ENCODE results near the gene APBA2.

Gene APBA2

DNA sequence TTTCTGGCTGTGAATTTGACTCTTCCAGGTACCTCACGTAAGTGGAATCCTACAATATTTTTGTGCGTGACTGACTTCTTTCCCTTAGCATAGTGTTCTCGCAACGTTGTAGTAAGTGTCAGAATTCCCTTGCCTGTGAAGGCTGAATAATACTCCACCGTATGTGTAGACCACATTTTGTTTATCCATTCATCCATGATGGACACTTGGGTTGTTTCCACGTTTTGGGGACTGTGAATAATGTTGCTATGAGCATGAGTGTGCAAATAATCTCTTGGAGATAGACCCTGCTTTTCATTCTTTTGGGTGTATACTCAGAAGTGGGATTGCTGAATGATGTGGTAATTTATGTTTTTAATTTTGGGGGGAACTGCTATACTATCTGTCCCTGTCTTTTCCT is 82.2 kb downstream of the APBA2 start:
- H3K27me3 ChIP-seq (ENCODE audit: low read depth, low read length), result no peaks in the 10 kb centered on the region
- no peaks in the 10 kb centered on the region for H3K36me3 ChIP-seq (ENCODE audit: control insufficient read depth in 1 of 2, insufficient read depth in 2 of 2, low read length in 2 of 2)
- H3K9me3 ChIP-seq (ENCODE audit: control insufficient read depth in 1 of 2, low read length in 2 of 2), result no peaks in the 10 kb centered on the region
- H3K4me3 ChIP-seq (ENCODE audit: low read depth in 1 of 2, low read length in 2 of 2), result no peak overlapping the region
- no peaks in the 10 kb centered on the region for H3K4me1 ChIP-seq (ENCODE audit: control insufficient read depth in 1 of 2, insufficient read depth in 2 of 2, low read length in 2 of 2)
- no peak overlapping the region for H3K27ac ChIP-seq (ENCODE audit: low read length)

DNA sequence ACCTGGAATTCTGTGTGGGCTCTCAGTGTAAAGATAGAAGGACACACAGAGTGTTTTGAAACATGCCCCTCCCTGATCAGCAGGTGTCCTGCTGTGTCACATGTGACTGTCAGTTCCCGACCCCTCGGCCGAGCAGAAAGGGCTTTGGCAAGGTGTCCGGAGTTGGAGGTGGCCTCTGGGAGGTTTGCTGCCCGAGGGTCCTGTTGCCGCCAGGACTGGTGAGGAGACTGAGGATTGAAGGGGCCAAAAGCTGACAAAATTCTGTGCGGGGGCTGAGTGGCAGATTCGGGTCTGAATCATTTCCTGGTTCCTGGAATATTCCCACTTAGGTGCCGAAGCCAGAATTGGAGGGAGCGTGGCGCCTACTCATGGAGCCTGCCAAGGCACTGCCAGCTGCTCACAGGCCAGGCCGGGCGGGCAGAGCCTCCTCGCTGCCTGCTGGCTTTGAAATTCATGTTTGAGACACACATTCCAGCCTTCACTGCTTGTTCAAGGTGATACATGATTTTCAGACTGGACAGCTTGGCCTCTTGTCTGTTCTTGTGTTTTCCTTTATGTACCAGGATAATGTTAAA is 83.8 kb downstream of the APBA2 start:
- no peak overlapping the region for H3K4me3 ChIP-seq (ENCODE audit: low read depth in 1 of 2, low read length in 2 of 2)
- H3K27ac ChIP-seq (ENCODE audit: low read length), result no peak overlapping the region
- no peaks in the 10 kb centered on the region for H3K4me1 ChIP-seq (ENCODE audit: control insufficient read depth in 1 of 2, insufficient read depth in 2 of 2, low read length in 2 of 2)

DNA sequence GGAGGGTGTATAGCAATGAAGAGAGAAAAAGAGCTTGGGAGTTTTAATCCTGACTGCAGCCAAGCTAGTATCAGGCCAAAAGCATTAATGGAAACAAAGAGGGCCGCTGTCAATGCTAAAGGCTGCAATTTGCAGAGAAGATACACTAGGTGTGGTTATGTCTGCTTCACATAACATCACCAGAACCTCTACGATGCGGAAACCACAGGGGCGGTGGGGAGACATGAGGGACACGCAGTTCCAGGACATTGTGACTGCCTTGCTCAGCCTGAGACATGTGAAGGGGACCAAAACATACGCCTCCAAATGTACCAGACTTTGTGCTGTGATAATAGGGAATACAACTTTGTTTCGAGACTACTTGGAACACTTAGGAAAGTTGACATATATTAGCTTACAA is 88.4 kb downstream of the APBA2 start:
- Histone ChIP-seq H3K27me3 (ENCODE audit: low read depth, low read length) (no peaks in the 10 kb centered on the region), H3K27ac (ENCODE audit: low read length) (no peak overlapping the region), H3K4me3 (ENCODE audit: low read depth in 1 of 2, low read length in 2 of 2) (no peak overlapping the region), H3K36me3 (ENCODE audit: control insufficient read depth in 1 of 2, insufficient read depth in 2 of 2, low read length in 2 of 2) (no peaks in the 10 kb centered on the region), H3K4me1 (ENCODE audit: control insufficient read depth in 1 of 2, insufficient read depth in 2 of 2, low read length in 2 of 2) (no peaks in the 10 kb centered on the region), H3K9me3 (ENCODE audit: control insufficient read depth in 1 of 2, low read length in 2 of 2) (no peaks in the 10 kb centered on the region)

More for the DNA sequence above, 83.8 kb downstream of the APBA2 start:
- no peaks in the 10 kb centered on the region for H3K27me3 ChIP-seq (ENCODE audit: low read depth, low read length)
- H3K36me3 ChIP-seq (ENCODE audit: control insufficient read depth in 1 of 2, insufficient read depth in 2 of 2, low read length in 2 of 2), result no peaks in the 10 kb centered on the region
- H3K9me3 ChIP-seq (ENCODE audit: control insufficient read depth in 1 of 2, low read length in 2 of 2), result no peaks in the 10 kb centered on the region

DNA sequence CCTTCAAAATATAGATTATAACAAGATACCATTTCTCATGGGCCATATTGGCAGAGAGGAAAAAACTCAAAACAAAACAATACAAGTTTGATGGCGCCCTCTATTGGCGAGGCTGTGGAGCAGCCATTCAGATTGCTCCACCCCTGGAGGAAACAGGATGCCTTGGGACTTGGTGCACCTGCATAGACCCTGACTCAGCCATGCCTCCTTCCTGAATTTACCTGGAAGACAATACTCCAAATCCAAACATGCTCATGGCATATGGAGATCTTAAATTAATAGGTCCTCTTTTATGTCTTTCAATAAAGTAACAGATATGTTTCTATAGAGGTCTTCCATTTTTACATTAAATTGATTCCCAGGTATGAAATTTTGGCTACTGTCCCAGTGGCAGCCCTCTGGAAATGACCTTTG is 90.0 kb downstream of the APBA2 start:
- H3K4me1 ChIP-seq (ENCODE audit: control insufficient read depth in 1 of 2, insufficient read depth in 2 of 2, low read length in 2 of 2), result no peaks in the 10 kb centered on the region
- no peak overlapping the region for H3K4me3 ChIP-seq (ENCODE audit: low read depth in 1 of 2, low read length in 2 of 2)
- no peaks in the 10 kb centered on the region for H3K9me3 ChIP-seq (ENCODE audit: control insufficient read depth in 1 of 2, low read length in 2 of 2)
- H3K27me3 ChIP-seq (ENCODE audit: low read depth, low read length), result no peaks in the 10 kb centered on the region
- no peak overlapping the region for H3K27ac ChIP-seq (ENCODE audit: low read length)
- no peaks in the 10 kb centered on the region for H3K36me3 ChIP-seq (ENCODE audit: control insufficient read depth in 1 of 2, insufficient read depth in 2 of 2, low read length in 2 of 2)

DNA sequence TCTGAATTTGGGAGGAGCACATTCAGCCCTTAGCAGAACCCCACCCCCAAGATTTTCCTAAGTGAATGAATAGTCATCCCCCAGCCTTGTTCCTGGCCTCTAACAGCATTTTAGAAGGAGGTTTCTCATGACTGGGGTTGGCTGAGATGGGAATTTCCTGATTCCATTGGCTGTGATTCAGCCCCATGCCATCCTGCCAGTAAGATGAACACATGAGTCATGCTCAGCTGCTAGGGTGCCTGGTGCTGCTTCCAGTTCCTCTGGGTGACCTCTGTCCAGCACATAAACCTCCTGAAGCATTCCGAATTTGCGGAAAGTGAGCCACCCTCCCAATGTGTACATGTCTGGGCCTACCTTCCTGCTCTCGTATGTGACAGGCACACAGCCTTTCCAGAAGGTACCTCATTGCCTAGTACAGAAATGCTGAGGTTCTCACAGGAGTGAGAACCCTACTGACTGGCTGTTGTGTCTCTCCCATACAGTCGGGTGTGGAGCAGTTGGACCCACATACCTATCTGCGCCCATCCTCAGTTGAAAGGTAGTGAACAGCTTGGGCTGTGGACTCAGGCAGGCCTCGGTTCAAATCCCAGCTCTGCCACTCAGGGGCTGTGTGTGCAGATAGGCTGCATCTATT is 91.7 kb downstream of the APBA2 start:
- Histone ChIP-seq H3K36me3 (ENCODE audit: control insufficient read depth in 1 of 2, insufficient read depth in 2 of 2, low read length in 2 of 2) (no peaks in the 10 kb centered on the region), H3K4me1 (ENCODE audit: control insufficient read depth in 1 of 2, insufficient read depth in 2 of 2, low read length in 2 of 2) (no peaks in the 10 kb centered on the region), H3K27ac (ENCODE audit: low read length) (no peak overlapping the region), H3K27me3 (ENCODE audit: low read depth, low read length) (no peaks in the 10 kb centered on the region), H3K4me3 (ENCODE audit: low read depth in 1 of 2, low read length in 2 of 2) (no peak overlapping the region), H3K9me3 (ENCODE audit: control insufficient read depth in 1 of 2, low read length in 2 of 2) (no peaks in the 10 kb centered on the region)

DNA sequence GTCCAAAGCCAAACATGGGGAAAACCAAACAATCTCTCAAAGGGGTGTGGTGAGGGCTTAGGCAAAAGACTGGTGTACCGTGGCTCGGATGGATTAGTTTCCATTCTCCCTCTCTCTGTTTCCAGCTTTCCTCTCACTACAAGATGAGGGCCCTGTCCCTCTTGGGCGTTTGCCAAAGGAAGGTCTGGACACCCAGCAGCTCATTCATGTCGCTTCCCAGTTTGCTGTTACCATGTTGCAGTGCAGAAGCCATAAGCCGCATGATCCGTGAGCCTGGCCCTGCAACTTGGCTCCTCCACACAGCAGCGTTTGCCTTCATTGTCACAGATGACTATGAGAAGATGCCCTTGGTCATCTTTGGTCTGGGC is 92.2 kb downstream of the APBA2 start:
- H3K27ac ChIP-seq (ENCODE audit: low read length), result no peak overlapping the region
- no peak overlapping the region for H3K4me3 ChIP-seq (ENCODE audit: low read depth in 1 of 2, low read length in 2 of 2)
- H3K27me3 ChIP-seq (ENCODE audit: low read depth, low read length), result no peaks in the 10 kb centered on the region
- no peaks in the 10 kb centered on the region for H3K4me1 ChIP-seq (ENCODE audit: control insufficient read depth in 1 of 2, insufficient read depth in 2 of 2, low read length in 2 of 2)
- no peaks in the 10 kb centered on the region for H3K36me3 ChIP-seq (ENCODE audit: control insufficient read depth in 1 of 2, insufficient read depth in 2 of 2, low read length in 2 of 2)
- H3K9me3 ChIP-seq (ENCODE audit: control insufficient read depth in 1 of 2, low read length in 2 of 2), result no peaks in the 10 kb centered on the region

DNA sequence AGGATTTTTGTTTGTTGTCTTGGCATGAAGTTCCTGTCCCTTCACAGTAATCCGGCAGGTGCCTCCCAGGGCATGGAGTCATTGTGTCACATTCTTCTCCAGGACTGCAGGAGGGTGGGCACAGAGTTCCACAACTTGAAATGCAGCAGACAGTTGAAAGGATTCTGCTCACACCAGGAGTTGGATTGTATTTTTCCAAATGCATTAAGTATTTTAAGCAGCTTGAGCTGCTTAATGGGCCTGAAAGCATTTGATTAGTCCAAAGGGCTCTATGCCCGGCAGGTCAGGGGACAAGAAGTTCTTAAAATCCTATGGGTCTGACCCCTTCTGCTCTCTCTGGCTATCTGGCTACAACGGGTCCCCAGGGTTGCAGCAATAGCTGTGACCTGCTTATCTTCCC is 92.9 kb downstream of the APBA2 start:
- Histone ChIP-seq H3K9me3 (ENCODE audit: control insufficient read depth in 1 of 2, low read length in 2 of 2) (no peaks in the 10 kb centered on the region), H3K36me3 (ENCODE audit: control insufficient read depth in 1 of 2, insufficient read depth in 2 of 2, low read length in 2 of 2) (no peaks in the 10 kb centered on the region), H3K27ac (ENCODE audit: low read length) (no peak overlapping the region), H3K4me3 (ENCODE audit: low read depth in 1 of 2, low read length in 2 of 2) (no peak overlapping the region), H3K4me1 (ENCODE audit: control insufficient read depth in 1 of 2, insufficient read depth in 2 of 2, low read length in 2 of 2) (no peaks in the 10 kb centered on the region), H3K27me3 (ENCODE audit: low read depth, low read length) (no peaks in the 10 kb centered on the region)

DNA sequence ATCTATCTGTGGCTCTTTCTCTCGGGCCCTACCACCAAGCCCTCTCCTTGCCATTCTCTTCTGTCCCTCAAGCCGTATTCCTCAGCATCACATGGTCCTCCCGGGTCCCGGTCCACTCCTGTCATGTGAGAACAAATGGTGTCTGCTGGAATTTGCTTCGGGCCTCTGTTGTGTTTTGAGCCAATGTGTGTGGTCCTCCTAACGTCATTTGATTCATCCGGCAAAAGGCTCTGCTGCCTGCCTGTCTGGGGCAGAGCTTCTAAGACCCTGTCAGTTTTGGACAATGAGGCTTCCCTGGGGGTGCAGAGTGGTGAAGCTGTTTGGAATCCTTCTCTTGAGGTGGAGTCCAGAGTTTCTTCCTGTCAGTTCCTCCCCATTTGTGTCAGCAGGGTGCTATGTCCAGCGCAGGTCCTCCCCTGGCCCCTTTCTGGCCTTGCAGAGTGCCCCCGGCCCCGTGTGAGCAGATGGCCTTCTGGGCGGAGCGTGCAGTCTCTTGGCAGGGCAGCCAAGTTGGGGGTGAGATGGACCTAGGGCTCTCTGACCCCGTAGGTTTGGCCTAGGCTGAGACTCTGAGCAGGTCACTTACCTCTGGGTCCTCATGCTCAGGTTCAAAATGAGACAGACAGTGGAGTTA is 93.6 kb downstream of the APBA2 start:
- Histone ChIP-seq H3K4me1 (ENCODE audit: control insufficient read depth in 1 of 2, insufficient read depth in 2 of 2, low read length in 2 of 2) (no peaks in the 10 kb centered on the region), H3K27ac (ENCODE audit: low read length) (no peak overlapping the region), H3K27me3 (ENCODE audit: low read depth, low read length) (no peaks in the 10 kb centered on the region), H3K4me3 (ENCODE audit: low read depth in 1 of 2, low read length in 2 of 2) (no peak overlapping the region), H3K36me3 (ENCODE audit: control insufficient read depth in 1 of 2, insufficient read depth in 2 of 2, low read length in 2 of 2) (no peaks in the 10 kb centered on the region), H3K9me3 (ENCODE audit: control insufficient read depth in 1 of 2, low read length in 2 of 2) (no peaks in the 10 kb centered on the region)

DNA sequence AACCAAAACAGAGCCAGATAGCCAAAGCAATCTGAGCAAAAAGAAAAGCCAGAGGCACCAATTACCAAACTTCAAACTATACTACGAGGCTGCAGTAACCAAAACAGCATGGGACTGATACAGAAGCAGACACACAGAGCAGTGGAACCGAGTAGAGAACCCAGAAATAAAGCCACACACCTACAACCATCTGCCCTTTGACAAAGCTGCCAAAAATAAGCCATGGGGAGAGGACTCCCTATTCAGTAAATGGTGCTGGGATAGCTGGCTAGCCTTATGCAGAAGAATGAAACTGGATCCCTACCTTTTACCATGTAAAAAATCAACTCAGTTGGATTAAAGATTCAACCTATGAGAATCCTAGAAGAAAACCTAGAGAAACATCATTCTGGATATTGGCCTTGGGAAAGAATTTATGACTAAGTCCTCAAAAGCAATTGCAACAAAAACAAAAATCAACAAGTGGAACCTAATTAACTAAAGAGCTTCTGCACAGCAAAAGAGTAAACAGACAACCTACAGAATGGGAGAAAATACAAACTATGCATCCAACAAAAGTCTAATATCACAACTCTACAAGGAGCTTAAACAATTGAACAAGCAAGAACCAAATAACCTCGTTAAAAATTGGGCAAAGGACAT is 95.1 kb downstream of the APBA2 start:
- Histone ChIP-seq H3K4me1 (ENCODE audit: control insufficient read depth in 1 of 2, insufficient read depth in 2 of 2, low read length in 2 of 2) (no peaks in the 10 kb centered on the region), H3K36me3 (ENCODE audit: control insufficient read depth in 1 of 2, insufficient read depth in 2 of 2, low read length in 2 of 2) (no peaks in the 10 kb centered on the region), H3K9me3 (ENCODE audit: control insufficient read depth in 1 of 2, low read length in 2 of 2) (no peaks in the 10 kb centered on the region), H3K4me3 (ENCODE audit: low read depth in 1 of 2, low read length in 2 of 2) (no peak overlapping the region), H3K27ac (ENCODE audit: low read length) (no peak overlapping the region), H3K27me3 (ENCODE audit: low read depth, low read length) (no peaks in the 10 kb centered on the region)

DNA sequence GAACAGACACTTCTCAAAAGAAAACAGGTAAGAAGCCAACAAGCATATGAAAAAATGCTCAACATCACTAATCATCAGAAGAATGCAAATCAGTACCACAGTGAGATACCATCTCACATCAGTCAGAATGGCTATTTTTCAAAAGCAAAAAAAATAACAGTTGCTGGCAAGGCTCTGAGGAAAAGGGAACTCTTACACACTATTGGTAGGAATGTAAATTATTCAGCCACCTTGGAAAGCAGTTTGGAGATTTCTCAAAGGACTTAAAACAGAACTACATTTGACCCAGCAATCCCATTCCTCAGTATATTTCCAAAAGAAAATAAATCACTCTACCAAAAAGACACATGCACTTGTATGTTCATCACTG is 95.6 kb downstream of the APBA2 start:
- Histone ChIP-seq H3K4me1 (ENCODE audit: control insufficient read depth in 1 of 2, insufficient read depth in 2 of 2, low read length in 2 of 2) (no peaks in the 10 kb centered on the region), H3K27me3 (ENCODE audit: low read depth, low read length) (no peaks in the 10 kb centered on the region), H3K9me3 (ENCODE audit: control insufficient read depth in 1 of 2, low read length in 2 of 2) (no peaks in the 10 kb centered on the region), H3K27ac (ENCODE audit: low read length) (no peak overlapping the region), H3K36me3 (ENCODE audit: control insufficient read depth in 1 of 2, insufficient read depth in 2 of 2, low read length in 2 of 2) (no peaks in the 10 kb centered on the region), H3K4me3 (ENCODE audit: low read depth in 1 of 2, low read length in 2 of 2) (no peak overlapping the region)

DNA sequence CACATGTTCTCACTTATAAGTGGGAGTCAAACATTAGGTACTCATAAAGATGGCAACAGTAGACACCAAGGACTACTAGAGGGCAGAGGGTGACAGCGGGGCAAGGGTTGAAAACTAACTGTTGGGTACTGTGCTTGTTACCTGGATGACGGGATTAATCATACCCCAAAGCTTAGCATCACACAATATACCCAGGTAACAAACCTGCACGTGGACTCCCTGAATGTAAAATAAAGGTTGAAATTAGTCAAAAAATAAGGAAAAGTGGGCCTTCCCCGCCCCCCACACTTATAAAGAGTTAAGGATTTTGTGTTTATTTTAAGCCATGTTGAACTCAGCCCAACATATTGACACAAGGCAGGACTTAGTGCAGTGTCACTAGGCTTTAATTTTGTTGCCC is 96.1 kb downstream of the APBA2 start:
- no peaks in the 10 kb centered on the region for H3K27me3 ChIP-seq (ENCODE audit: low read depth, low read length)
- H3K36me3 ChIP-seq (ENCODE audit: control insufficient read depth in 1 of 2, insufficient read depth in 2 of 2, low read length in 2 of 2), result no peaks in the 10 kb centered on the region
- no peak overlapping the region for H3K4me3 ChIP-seq (ENCODE audit: low read depth in 1 of 2, low read length in 2 of 2)
- no peak overlapping the region for H3K27ac ChIP-seq (ENCODE audit: low read length)
- H3K9me3 ChIP-seq (ENCODE audit: control insufficient read depth in 1 of 2, low read length in 2 of 2), result no peaks in the 10 kb centered on the region
- no peaks in the 10 kb centered on the region for H3K4me1 ChIP-seq (ENCODE audit: control insufficient read depth in 1 of 2, insufficient read depth in 2 of 2, low read length in 2 of 2)
